K562 (cell line): ENCODE results near the gene APOC1. TPM values are rescaled to one million over a fixed set of nuclear protein-coding genes. Genes with fewer than 3 reads are reported as not detected.

ENCODE experiments used
- CBX1 ChIP-seq: sonication (generic); IDR thresholded peaks from 2 replicates; pipeline ENCODE4 v1.6.1; 2016; ENCODE audit warnings: antibody characterized with exemption, low read depth, mild to moderate bottlenecking
- DNMT1 ChIP-seq: fragments of 450-650 bp; IDR thresholded peaks from 2 replicates; pipeline ENCODE4 v1.6.1; 2016; ENCODE audit warnings: antibody characterized with exemption, mild to moderate bottlenecking
- E2F6 ChIP-seq, 2 experiments: IDR thresholded peaks; 2 replicates each; pipeline ENCODE4 v1.6.1; 2011; ENCODE audit warnings: borderline replicate concordance in 1 of 2, control low read depth in 1 of 2, low read depth in 1 of 2, low read length in 1 of 2, mild to moderate bottlenecking in 1 of 2, mixed read lengths in 1 of 2, moderate library complexity in 1 of 2; ENCODE audit not compliant: insufficient read depth in 1 of 2, insufficient read length in 1 of 2, poor library complexity in 1 of 2, severe bottlenecking in 1 of 2; ENCODE audit errors: extremely low read depth in 1 of 2
- ELF1 ChIP-seq: fragments of 200-800 bp; sonication (Bioruptor generic); IDR thresholded peaks from 2 replicates; pipeline ENCODE4 v1.6.1; 2016; ENCODE audit warnings: missing genetic modification characterization, missing compliant biosample characterization
- IFI16 ChIP-seq: fragments of 250-450 bp; sonication (Bioruptor Pico); IDR thresholded peaks from 2 replicates; pipeline ENCODE4 v2.1.2; 2022; ENCODE audit warnings: mild to moderate bottlenecking, inconsistent platforms
- MITF ChIP-seq: IDR thresholded peaks from 2 replicates; pipeline ENCODE4 v1.6.1; 2014; ENCODE audit warnings: antibody characterized with exemption
- MTA2 ChIP-seq: fragments of 450-650 bp; IDR thresholded peaks from 2 replicates; pipeline ENCODE4 v1.6.1; 2016; ENCODE audit warnings: low read depth
- MYC ChIP-seq, 2 experiments: fragments of 250-450 bp in 1 of 2; sonication (Bioruptor Pico) in 1 of 2; IDR thresholded peaks; 2 replicates each; pipeline versions ENCODE4 v1.5.1 to v1.6.1; 2012 to 2021; ENCODE audit warnings: low read depth in 2 of 2, borderline replicate concordance in 1 of 2, improper control_type of control experiment in 1 of 2, low read length in 1 of 2, mild to moderate bottlenecking in 1 of 2, moderate library complexity in 1 of 2
- PHF21A ChIP-seq: fragments of 450-650 bp; IDR thresholded peaks from 2 replicates; pipeline ENCODE4 v1.6.1; 2017; ENCODE audit warnings: low read depth, borderline replicate concordance
- PPARD ChIP-seq: fragments of 250-450 bp; sonication (Bioruptor Pico); IDR thresholded peaks from 2 replicates; pipeline ENCODE4 v1.8.0; 2022; ENCODE audit warnings: inconsistent platforms, mild to moderate bottlenecking, moderate library complexity
- RFX1 ChIP-seq: fragments of 450-650 bp; IDR thresholded peaks from 2 replicates; pipeline ENCODE4 v1.6.1; 2016; ENCODE audit warnings: mild to moderate bottlenecking, moderate library complexity
- SMAD4 ChIP-seq: fragments of 250-450 bp; sonication (Bioruptor Pico); conservative IDR thresholded peaks from 2 replicates; pipeline ENCODE4 v1.8.0; 2021; ENCODE audit warnings: inconsistent platforms, mild to moderate bottlenecking, moderate library complexity
- STAG1 ChIP-seq: sonication (generic); formaldehyde crosslinking; IDR thresholded peaks from 2 replicates; pipeline ENCODE4 v1.5.0; 2020; ENCODE audit warnings: missing genetic modification reagents, borderline replicate concordance
- TEAD4 ChIP-seq, 2 experiments: sonication (generic) in 1 of 2; formaldehyde crosslinking in 1 of 2; IDR thresholded peaks; 2 replicates each; pipeline versions ENCODE4 v1.6.1 to v1.8.0; 2012 to 2022; ENCODE audit warnings: borderline replicate concordance in 1 of 2, inconsistent platforms in 1 of 2, low read length in 1 of 2, mild to moderate bottlenecking in 1 of 2, missing genetic modification reagents in 1 of 2
- ZNF12 ChIP-seq: sonication (generic); formaldehyde crosslinking; IDR thresholded peaks from 2 replicates; pipeline ENCODE4 v1.4.0; 2020; ENCODE audit warnings: mild to moderate bottlenecking, missing genetic modification reagents
- ZNF316 ChIP-seq: fragments of 450-650 bp; IDR thresholded peaks from 2 replicates; pipeline ENCODE4 v1.6.1; 2016
- ZNF324 ChIP-seq: fragments of 250-450 bp; sonication (Bioruptor Pico); IDR thresholded peaks from 2 replicates; pipeline ENCODE4 v1.4.0; 2020; ENCODE audit warnings: mild to moderate bottlenecking
- ZNF551 ChIP-seq: fragments of 250-450 bp; sonication (Bioruptor Pico); IDR thresholded peaks from 2 replicates; pipeline ENCODE4 v1.5.0; 2021; ENCODE audit warnings: mild to moderate bottlenecking, moderate library complexity
- polyA plus RNA-seq, 8 experiments: library from polyadenylated mRNA; depleted of rRNA in 4 of 8; stranded (reverse) in 5 of 8; unstranded in 3 of 8; fragments of >200 nt; fragmentation: Nextera tagmentation in 2 of 8; fragmentation: Illumina TruSeq in 1 of 8; extraction: Ambion mirVana in 2 of 8; extraction: Trizol in 1 of 8; gene quantifications; 2 replicates each; pipeline versions ENCODE4 v1.2.1 to v1.2.3, GENCODE V29; 2011 to 2014; ENCODE audit warnings: inconsistent platforms in 1 of 8, missing spikeins in 1 of 8
- total RNA-seq, 7 experiments: library from RNA; depleted of rRNA in 6 of 7; stranded (reverse); fragments of >200 nt in 6 of 7; fragmentation: Illumina TruSeq in 2 of 7; extraction: Trizol in 2 of 7; gene quantifications; 2 replicates each; pipeline versions ENCODE4 v1.2.1 to v1.2.3, GENCODE V29; 2011 to 2021; ENCODE audit warnings: low replicate concordance in 1 of 7
- TF ChIP-seq, protein P1 (sequence below): sonication (generic); formaldehyde crosslinking; IDR thresholded peaks from 2 replicates; pipeline ENCODE4 v1.8.0; 2022; ENCODE audit warnings: mild to moderate bottlenecking, missing genetic modification reagents
- TF ChIP-seq, protein P2 (sequence below), 2 experiments: fragments of 150-350 bp in 1 of 2; IDR thresholded peaks; 2 replicates each; pipeline ENCODE4 v1.6.1; 2012 to 2016; ENCODE audit warnings: low read depth in 2 of 2, low read length in 2 of 2, mild to moderate bottlenecking in 1 of 2, moderate library complexity in 1 of 2

APOC1 gene
- total and polyA plus RNA-seq, 9 of the 15 experiments (the other 6 are each of a cell fraction or from before 2014, with no cell fraction given), result 115 to 408 (median 220) TPM

GRCh38 chr19:44954649-44955504 lies 40.5 kb downstream of the APOC1 start, which contains the start of gene CLPTM1 (continued):
- TF ChIP-seq CBX1, result peak; percentile 37; the same call in 1 of the 2 replicates
- TF ChIP-seq ZNF551 (CRISPR knock-in tag), result no peak
- TF ChIP-seq STAG1 (CRISPR knock-in tag), result no peak
- no peak for TF ChIP-seq MITF
- no peak for TF ChIP-seq ZNF324
- no peak for TF ChIP-seq RFX1
- TF ChIP-seq PPARD (CRISPR knock-in tag), result no peak
- peak; percentile 55 for TF ChIP-seq MYC (IDR thresholded peaks at IDR 0.05; ENCODE audit: low read depth, low read length)
- no peak for TF ChIP-seq MYC (CRISPR knock-in tag; IDR thresholded peaks at IDR 0.05; ENCODE audit: borderline replicate concordance, low read depth)
- TF ChIP-seq E2F6 (IDR thresholded peaks at IDR 0.05; ENCODE audit: borderline replicate concordance in 1 of 2, extremely low read depth in 1 of 2, insufficient read depth in 1 of 2, insufficient read length in 1 of 2, low read depth in 1 of 2, low read length in 1 of 2, poor library complexity in 1 of 2, severe bottlenecking in 1 of 2), result peak in 1 of 2 experiments; percentile 9
- TF ChIP-seq ELF1, result peak; percentile 98
- peak; percentile 26; the same call in 1 of the 2 replicates for TF ChIP-seq ZNF12 (CRISPR knock-in tag)
- no peak; the same call in 1 of the 2 replicates for TF ChIP-seq TEAD4 (IDR thresholded peaks at IDR 0.05; ENCODE audit: low read length)
- no peak for TF ChIP-seq TEAD4 (CRISPR knock-in tag; IDR thresholded peaks at IDR 0.05; ENCODE audit: borderline replicate concordance)
- 0 out of 2 replicates have a peak, but pooled peaks have one; percentile 15 for TF ChIP-seq DNMT1
- TF ChIP-seq, protein P1, sequence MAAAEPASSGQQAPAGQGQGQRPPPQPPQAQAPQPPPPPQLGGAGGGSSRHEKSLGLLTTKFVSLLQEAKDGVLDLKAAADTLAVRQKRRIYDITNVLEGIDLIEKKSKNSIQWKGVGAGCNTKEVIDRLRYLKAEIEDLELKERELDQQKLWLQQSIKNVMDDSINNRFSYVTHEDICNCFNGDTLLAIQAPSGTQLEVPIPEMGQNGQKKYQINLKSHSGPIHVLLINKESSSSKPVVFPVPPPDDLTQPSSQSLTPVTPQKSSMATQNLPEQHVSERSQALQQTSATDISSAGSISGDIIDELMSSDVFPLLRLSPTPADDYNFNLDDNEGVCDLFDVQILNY (CRISPR knock-in tag), result no peak
- TF ChIP-seq SMAD4 (CRISPR knock-in tag), result no peak
- TF ChIP-seq PHF21A, result no peak
- TF ChIP-seq, protein P2, sequence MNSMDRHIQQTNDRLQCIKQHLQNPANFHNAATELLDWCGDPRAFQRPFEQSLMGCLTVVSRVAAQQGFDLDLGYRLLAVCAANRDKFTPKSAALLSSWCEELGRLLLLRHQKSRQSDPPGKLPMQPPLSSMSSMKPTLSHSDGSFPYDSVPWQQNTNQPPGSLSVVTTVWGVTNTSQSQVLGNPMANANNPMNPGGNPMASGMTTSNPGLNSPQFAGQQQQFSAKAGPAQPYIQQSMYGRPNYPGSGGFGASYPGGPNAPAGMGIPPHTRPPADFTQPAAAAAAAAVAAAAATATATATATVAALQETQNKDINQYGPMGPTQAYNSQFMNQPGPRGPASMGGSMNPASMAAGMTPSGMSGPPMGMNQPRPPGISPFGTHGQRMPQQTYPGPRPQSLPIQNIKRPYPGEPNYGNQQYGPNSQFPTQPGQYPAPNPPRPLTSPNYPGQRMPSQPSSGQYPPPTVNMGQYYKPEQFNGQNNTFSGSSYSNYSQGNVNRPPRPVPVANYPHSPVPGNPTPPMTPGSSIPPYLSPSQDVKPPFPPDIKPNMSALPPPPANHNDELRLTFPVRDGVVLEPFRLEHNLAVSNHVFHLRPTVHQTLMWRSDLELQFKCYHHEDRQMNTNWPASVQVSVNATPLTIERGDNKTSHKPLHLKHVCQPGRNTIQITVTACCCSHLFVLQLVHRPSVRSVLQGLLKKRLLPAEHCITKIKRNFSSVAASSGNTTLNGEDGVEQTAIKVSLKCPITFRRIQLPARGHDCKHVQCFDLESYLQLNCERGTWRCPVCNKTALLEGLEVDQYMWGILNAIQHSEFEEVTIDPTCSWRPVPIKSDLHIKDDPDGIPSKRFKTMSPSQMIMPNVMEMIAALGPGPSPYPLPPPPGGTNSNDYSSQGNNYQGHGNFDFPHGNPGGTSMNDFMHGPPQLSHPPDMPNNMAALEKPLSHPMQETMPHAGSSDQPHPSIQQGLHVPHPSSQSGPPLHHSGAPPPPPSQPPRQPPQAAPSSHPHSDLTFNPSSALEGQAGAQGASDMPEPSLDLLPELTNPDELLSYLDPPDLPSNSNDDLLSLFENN (IDR thresholded peaks at IDR 0.05; ENCODE audit: low read depth in 2 of 2, low read length in 2 of 2), result no peak
- no peak for TF ChIP-seq IFI16
- TF ChIP-seq ZNF316, result 0 out of 2 replicates have a peak, but pooled peaks have one; percentile 18
- no peak for TF ChIP-seq MTA2
